Measurements from ENCODE around the gene POLR2E. TPM values are rescaled to one million over a fixed set of nuclear protein-coding genes. Genes with fewer than 3 reads are reported as not detected.

Gene POLR2E
- total RNA-seq, 1 experiment from 2014 or later, result 117 TPM

DNA sequence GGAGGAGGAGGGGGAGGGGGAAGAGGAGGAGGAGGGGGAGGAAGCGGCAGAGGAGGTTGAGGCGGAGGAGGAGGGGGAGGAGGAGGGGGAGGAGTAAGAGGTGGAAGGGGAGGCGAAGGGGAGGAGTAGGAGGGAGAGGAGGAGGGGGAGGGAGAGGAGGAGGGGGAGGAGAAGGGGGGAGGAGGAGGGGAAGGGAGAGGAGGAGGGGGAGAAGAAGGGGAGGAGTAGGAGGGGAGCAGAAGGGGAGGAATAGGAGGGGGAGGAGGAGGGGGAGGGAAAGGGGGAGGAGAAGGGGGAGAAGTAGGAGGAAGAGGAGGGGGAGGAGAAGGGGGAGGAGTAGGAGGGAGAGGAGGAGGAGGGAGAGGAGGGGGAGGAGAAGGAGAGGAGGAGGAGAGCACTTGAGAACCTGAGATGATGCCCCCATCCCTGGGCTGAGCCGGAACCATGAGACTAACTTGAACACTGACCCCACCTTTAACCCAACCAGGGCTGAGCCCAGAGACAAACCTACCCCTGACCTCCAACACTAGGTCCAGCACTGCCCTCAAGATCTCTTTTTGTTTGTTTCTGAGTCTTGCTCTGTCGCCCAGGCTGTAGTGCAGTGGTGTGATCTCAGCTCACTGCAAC is 42.7 kb downstream of the POLR2E start:
- no peak overlapping the region for H3K4me2 ChIP-seq (ENCODE audit: low read depth, low read length, poor library complexity, severe bottlenecking)
- no peaks in the 10 kb centered on the region for H3K9me3 ChIP-seq (ENCODE audit: low read length)
- H3K27me3 ChIP-seq (ENCODE audit: low read length), result no peaks in the 10 kb centered on the region
- H3K9me2 ChIP-seq (replicated peaks; ENCODE audit: insufficient read depth, low read length), result no peaks in the 10 kb centered on the region
- H3K4me3 ChIP-seq (ENCODE audit: low read length), result no peak overlapping the region
- H3K36me3 ChIP-seq (ENCODE audit: insufficient read depth, low read length), result no peaks in the 10 kb centered on the region
- no peaks in the 10 kb centered on the region for H4K20me1 ChIP-seq (ENCODE audit: insufficient read depth, low read depth, low read length)
- H3K4me1 ChIP-seq (ENCODE audit: low read length), result peaks cover 6% of the 10 kb centered on the region
- H2AFZ ChIP-seq (ENCODE audit: low read length), result no peak overlapping the region
- DNase-seq, result no peak
- no peak overlapping the region for H3K27ac ChIP-seq (ENCODE audit: low read length)
- no peaks in the 10 kb centered on the region for H3K79me2 ChIP-seq (ENCODE audit: low read length)
- no peak overlapping the region for H3K9ac ChIP-seq (ENCODE audit: low read length)

DNA sequence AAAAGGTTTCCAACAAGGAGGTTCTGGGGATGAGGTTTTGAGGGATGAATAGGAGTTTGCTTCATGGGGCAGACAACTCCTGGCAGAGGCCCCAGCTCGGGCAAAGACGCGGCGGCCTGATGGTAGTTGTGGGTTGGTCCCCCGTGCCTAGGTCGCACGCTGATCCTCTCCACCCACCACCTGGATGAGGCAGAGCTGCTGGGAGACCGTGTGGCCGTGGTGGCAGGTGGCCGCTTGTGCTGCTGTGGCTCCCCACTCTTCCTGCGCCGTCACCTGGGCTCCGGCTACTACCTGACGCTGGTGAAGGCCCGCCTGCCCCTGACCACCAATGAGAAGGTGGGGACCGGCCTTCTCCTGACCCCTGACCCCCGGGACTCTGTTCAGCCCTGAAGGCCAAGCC is 43.4 kb downstream of the POLR2E start:
- H3K4me3 ChIP-seq (ENCODE audit: low read length), result no peak overlapping the region
- H3K79me2 ChIP-seq (ENCODE audit: low read length), result no peaks in the 10 kb centered on the region
- no peaks in the 10 kb centered on the region for H3K9me2 ChIP-seq (replicated peaks; ENCODE audit: insufficient read depth, low read length)
- H3K27ac ChIP-seq (ENCODE audit: low read length), result no peak overlapping the region
- H3K27me3 ChIP-seq (ENCODE audit: low read length), result no peaks in the 10 kb centered on the region
- H3K4me2 ChIP-seq (ENCODE audit: low read depth, low read length, poor library complexity, severe bottlenecking), result no peak overlapping the region
- no peak overlapping the region for H3K9ac ChIP-seq (ENCODE audit: low read length)
- H3K4me1 ChIP-seq (ENCODE audit: low read length), result peaks cover under 1% of the 10 kb centered on the region; the same call in 1 of the 2 replicates
- no peak for DNase-seq
- no peak overlapping the region for H2AFZ ChIP-seq (ENCODE audit: low read length)
- H3K36me3 ChIP-seq (ENCODE audit: insufficient read depth, low read length), result no peaks in the 10 kb centered on the region
- no peaks in the 10 kb centered on the region for H4K20me1 ChIP-seq (ENCODE audit: insufficient read depth, low read depth, low read length)
- H3K9me3 ChIP-seq (ENCODE audit: low read length), result no peaks in the 10 kb centered on the region

DNA sequence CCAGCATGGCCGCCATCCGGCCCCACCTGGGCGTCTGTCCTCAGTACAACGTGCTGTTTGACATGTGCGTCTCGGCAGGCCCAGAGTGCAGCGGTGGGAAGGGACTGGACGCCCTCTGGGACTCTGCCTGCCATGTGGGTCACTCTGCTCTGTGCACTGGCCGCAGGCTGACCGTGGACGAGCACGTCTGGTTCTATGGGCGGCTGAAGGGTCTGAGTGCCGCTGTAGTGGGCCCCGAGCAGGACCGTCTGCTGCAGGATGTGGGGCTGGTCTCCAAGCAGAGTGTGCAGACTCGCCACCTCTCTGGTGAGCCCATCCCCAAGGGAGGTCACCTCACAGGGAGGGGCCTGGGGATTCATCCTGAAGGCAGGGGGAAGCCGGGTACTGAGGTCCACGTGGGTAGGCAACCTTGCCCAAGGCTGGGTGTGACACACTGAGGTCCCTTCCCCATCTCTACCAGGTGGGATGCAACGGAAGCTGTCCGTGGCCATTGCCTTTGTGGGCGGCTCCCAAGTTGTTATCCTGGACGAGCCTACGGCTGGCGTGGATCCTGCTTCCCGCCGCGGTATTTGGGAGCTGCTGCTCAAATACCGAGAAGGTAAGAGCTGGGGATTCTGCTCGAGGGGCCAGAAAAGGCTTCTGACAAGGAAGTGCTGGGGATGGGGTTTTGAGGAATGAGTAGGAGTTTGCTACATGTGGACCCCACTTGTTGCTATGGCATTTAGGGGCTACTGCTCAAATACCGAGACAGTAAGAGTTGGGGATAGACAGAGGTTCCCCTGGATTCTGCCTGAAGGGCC is 44.0 kb downstream of the POLR2E start:
- Histone ChIP-seq H3K9ac (ENCODE audit: low read length) (no peak overlapping the region), H3K27ac (ENCODE audit: low read length) (no peak overlapping the region), H3K79me2 (ENCODE audit: low read length) (no peaks in the 10 kb centered on the region), H2AFZ (ENCODE audit: low read length) (no peak overlapping the region), H3K27me3 (ENCODE audit: low read length) (no peaks in the 10 kb centered on the region), H3K4me2 (ENCODE audit: low read depth, low read length, poor library complexity, severe bottlenecking) (no peak overlapping the region), H3K9me2 (replicated peaks; ENCODE audit: insufficient read depth, low read length) (no peaks in the 10 kb centered on the region), H3K36me3 (ENCODE audit: insufficient read depth, low read length) (no peaks in the 10 kb centered on the region), H3K4me1 (ENCODE audit: low read length) (no peaks in the 10 kb centered on the region), H4K20me1 (ENCODE audit: insufficient read depth, low read depth, low read length) (no peaks in the 10 kb centered on the region), H3K9me3 (ENCODE audit: low read length) (no peaks in the 10 kb centered on the region), H3K4me3 (ENCODE audit: low read length) (no peak overlapping the region)
- DNase-seq, result no peak

- no peak for DNase-seq
- H3K9me3 ChIP-seq (ENCODE audit: low read length), result no peaks in the 10 kb centered on the region
- H3K36me3 ChIP-seq (ENCODE audit: insufficient read depth, low read length), result no peaks in the 10 kb centered on the region
Measured at GRCh38 chr19:1049800-1050199, 45.4 kb downstream of the POLR2E start.

DNA sequence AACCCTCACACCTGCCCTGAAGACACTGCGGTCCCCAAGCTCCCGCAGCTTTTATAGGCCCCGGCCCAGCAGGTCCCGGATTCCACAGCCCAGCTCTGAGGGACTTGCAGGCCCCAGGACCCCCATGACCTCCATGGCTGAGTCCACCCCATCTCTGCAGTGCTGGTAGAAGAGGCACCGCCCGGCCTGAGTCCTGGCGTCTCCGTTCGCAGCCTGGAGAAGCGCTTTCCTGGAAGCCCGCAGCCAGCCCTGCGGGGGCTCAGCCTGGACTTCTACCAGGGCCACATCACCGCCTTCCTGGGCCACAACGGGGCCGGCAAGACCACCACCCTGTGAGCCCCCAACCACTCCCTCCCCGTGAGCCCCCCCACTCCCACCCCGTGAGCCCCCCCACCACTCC is 46.1 kb downstream of the POLR2E start:
- no peaks in the 10 kb centered on the region for H3K9me2 ChIP-seq (replicated peaks; ENCODE audit: insufficient read depth, low read length)
- no peak overlapping the region for H3K9ac ChIP-seq (ENCODE audit: low read length)
- no peak overlapping the region for H3K27ac ChIP-seq (ENCODE audit: low read length)
- H4K20me1 ChIP-seq (ENCODE audit: insufficient read depth, low read depth, low read length), result no peaks in the 10 kb centered on the region
- no peak for DNase-seq
- no peaks in the 10 kb centered on the region for H3K4me1 ChIP-seq (ENCODE audit: low read length)
- no peak overlapping the region for H2AFZ ChIP-seq (ENCODE audit: low read length)
- no peaks in the 10 kb centered on the region for H3K79me2 ChIP-seq (ENCODE audit: low read length)
- no peak overlapping the region for H3K4me2 ChIP-seq (ENCODE audit: low read depth, low read length, poor library complexity, severe bottlenecking)
- H3K4me3 ChIP-seq (ENCODE audit: low read length), result no peak overlapping the region
- H3K9me3 ChIP-seq (ENCODE audit: low read length), result no peaks in the 10 kb centered on the region
- no peaks in the 10 kb centered on the region for H3K36me3 ChIP-seq (ENCODE audit: insufficient read depth, low read length)
- H3K27me3 ChIP-seq (ENCODE audit: low read length), result no peaks in the 10 kb centered on the region

More at GRCh38 chr19:1049800-1050199, 45.4 kb downstream of the POLR2E start:
- Histone ChIP-seq H3K9ac (ENCODE audit: low read length) (no peak overlapping the region), H3K27ac (ENCODE audit: low read length) (no peak overlapping the region), H3K4me2 (ENCODE audit: low read depth, low read length, poor library complexity, severe bottlenecking) (no peak overlapping the region), H3K79me2 (ENCODE audit: low read length) (no peaks in the 10 kb centered on the region), H3K9me2 (replicated peaks; ENCODE audit: insufficient read depth, low read length) (no peaks in the 10 kb centered on the region), H3K4me1 (ENCODE audit: low read length) (no peaks in the 10 kb centered on the region), H4K20me1 (ENCODE audit: insufficient read depth, low read depth, low read length) (no peaks in the 10 kb centered on the region), H3K27me3 (ENCODE audit: low read length) (no peaks in the 10 kb centered on the region), H2AFZ (ENCODE audit: low read length) (no peak overlapping the region), H3K4me3 (ENCODE audit: low read length) (no peak overlapping the region)

DNA sequence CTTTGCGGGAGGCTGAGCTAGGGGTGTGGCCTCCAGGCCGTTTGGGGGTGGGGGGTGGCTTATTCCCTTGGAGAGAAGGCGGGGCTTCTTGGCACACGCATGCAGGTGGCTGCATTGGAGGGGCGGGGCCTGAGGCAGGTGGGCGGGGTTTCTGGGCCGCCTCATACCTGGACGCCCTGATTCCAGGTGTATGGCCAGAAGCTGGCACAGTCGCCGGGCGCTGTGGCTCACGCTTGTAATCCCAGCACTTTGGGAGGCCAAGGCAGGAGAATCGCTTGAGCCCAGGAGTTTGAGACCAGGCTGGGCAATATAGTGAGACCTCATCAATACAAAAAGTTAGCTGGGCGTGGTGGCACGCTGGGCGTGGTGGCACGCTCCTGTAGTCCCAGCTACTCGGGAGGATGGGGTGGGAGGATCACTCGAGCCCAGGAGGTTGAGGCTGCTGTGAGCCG is 47.5 kb downstream of the POLR2E start:
- Histone ChIP-seq H3K4me1 (ENCODE audit: low read length) (no peaks in the 10 kb centered on the region), H3K27me3 (ENCODE audit: low read length) (no peaks in the 10 kb centered on the region), H4K20me1 (ENCODE audit: insufficient read depth, low read depth, low read length) (no peaks in the 10 kb centered on the region), H3K79me2 (ENCODE audit: low read length) (no peaks in the 10 kb centered on the region), H3K9ac (ENCODE audit: low read length) (no peak overlapping the region), H3K9me3 (ENCODE audit: low read length) (no peaks in the 10 kb centered on the region), H3K9me2 (replicated peaks; ENCODE audit: insufficient read depth, low read length) (no peaks in the 10 kb centered on the region), H3K4me3 (ENCODE audit: low read length) (no peak overlapping the region), H3K27ac (ENCODE audit: low read length) (no peak overlapping the region), H3K36me3 (ENCODE audit: insufficient read depth, low read length) (no peaks in the 10 kb centered on the region), H2AFZ (ENCODE audit: low read length) (no peak overlapping the region), H3K4me2 (ENCODE audit: low read depth, low read length, poor library complexity, severe bottlenecking) (no peak overlapping the region)
- DNase-seq, result no peak

DNA sequence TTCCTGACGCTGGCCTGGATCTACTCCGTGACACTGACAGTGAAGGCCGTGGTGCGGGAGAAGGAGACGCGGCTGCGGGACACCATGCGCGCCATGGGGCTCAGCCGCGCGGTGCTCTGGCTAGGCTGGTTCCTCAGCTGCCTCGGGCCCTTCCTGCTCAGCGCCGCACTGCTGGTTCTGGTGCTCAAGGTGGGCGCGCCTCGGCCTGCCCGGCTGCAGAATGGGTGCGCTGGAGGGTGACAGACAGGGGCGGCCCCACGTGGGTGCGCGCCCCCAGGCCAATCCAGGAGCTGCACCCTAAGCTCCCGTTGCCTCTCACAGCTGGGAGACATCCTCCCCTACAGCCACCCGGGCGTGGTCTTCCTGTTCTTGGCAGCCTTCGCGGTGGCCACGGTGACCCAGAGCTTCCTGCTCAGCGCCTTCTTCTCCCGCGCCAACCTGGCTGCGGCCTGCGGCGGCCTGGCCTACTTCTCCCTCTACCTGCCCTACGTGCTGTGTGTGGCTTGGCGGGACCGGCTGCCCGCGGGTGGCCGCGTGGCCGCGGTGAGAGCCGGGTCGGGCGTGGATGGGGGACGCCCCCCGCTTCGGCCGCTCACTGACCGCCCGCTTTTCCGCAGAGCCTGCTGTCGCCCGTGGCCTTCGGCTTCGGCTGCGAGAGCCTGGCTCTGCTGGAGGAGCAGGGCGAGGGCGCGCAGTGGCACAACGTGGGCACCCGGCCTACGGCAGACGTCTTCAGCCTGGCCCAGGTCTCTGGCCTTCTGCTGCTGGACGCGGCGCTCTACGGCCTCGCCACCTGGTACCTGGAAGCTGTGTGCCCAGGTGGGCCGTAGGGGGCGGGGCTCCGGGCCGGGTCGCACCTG is 48.1 kb downstream of the POLR2E start:
- Histone ChIP-seq H3K4me3 (ENCODE audit: low read length) (no peak overlapping the region), H3K4me1 (ENCODE audit: low read length) (no peaks in the 10 kb centered on the region), H3K4me2 (ENCODE audit: low read depth, low read length, poor library complexity, severe bottlenecking) (no peak overlapping the region), H3K79me2 (ENCODE audit: low read length) (no peaks in the 10 kb centered on the region), H3K27me3 (ENCODE audit: low read length) (no peaks in the 10 kb centered on the region), H2AFZ (ENCODE audit: low read length) (no peak overlapping the region), H3K27ac (ENCODE audit: low read length) (no peak overlapping the region), H3K9ac (ENCODE audit: low read length) (no peak overlapping the region), H3K9me2 (replicated peaks; ENCODE audit: insufficient read depth, low read length) (no peaks in the 10 kb centered on the region), H4K20me1 (ENCODE audit: insufficient read depth, low read depth, low read length) (no peaks in the 10 kb centered on the region), H3K9me3 (ENCODE audit: low read length) (no peaks in the 10 kb centered on the region), H3K36me3 (ENCODE audit: insufficient read depth, low read length) (no peaks in the 10 kb centered on the region)
- DNase-seq, result no peak

DNA sequence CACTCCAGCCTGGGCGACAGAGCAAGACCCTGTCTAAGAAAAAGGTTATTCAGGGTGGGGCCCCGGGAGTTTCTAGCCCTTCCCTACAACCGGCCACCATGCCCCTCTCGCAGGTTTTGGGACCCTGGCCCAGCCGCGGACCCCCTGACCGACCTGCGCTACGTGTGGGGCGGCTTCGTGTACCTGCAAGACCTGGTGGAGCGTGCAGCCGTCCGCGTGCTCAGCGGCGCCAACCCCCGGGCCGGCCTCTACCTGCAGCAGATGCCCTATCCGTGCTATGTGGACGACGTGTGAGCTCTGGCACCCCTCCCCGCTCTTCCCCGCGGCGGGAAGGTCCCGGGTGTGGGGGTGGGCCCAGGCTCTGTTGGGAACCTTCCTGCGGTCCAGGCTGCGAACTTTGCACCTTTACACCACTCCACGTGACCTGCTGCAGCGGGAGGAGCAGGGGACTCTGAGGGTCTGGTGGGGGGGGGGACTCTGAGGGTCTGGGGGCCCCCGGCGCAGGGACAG is 49.0 kb downstream of the POLR2E start:
- Histone ChIP-seq H3K27me3 (ENCODE audit: low read length) (no peaks in the 10 kb centered on the region), H3K4me3 (ENCODE audit: low read length) (no peak overlapping the region), H3K36me3 (ENCODE audit: insufficient read depth, low read length) (no peaks in the 10 kb centered on the region), H3K9me3 (ENCODE audit: low read length) (no peaks in the 10 kb centered on the region), H2AFZ (ENCODE audit: low read length) (no peak overlapping the region), H3K9me2 (replicated peaks; ENCODE audit: insufficient read depth, low read length) (no peaks in the 10 kb centered on the region), H3K9ac (ENCODE audit: low read length) (no peak overlapping the region), H3K79me2 (ENCODE audit: low read length) (no peaks in the 10 kb centered on the region), H3K27ac (ENCODE audit: low read length) (no peak overlapping the region), H3K4me1 (ENCODE audit: low read length) (peaks cover 6% of the 10 kb centered on the region), H3K4me2 (ENCODE audit: low read depth, low read length, poor library complexity, severe bottlenecking) (no peak overlapping the region), H4K20me1 (ENCODE audit: insufficient read depth, low read depth, low read length) (0 out of 2 replicates have a peak, but pooled peaks cover 8% of the 10 kb centered on the region)
- DNase-seq, result no peak
